ENCODE results near the gene MAFB. TPM values are rescaled to one million over a fixed set of nuclear protein-coding genes. Genes with fewer than 3 reads are reported as not detected.

MAFB gene
- total and polyA plus RNA-seq, 10 donors, result 18.7 to 295 (median 180) TPM

DNA sequence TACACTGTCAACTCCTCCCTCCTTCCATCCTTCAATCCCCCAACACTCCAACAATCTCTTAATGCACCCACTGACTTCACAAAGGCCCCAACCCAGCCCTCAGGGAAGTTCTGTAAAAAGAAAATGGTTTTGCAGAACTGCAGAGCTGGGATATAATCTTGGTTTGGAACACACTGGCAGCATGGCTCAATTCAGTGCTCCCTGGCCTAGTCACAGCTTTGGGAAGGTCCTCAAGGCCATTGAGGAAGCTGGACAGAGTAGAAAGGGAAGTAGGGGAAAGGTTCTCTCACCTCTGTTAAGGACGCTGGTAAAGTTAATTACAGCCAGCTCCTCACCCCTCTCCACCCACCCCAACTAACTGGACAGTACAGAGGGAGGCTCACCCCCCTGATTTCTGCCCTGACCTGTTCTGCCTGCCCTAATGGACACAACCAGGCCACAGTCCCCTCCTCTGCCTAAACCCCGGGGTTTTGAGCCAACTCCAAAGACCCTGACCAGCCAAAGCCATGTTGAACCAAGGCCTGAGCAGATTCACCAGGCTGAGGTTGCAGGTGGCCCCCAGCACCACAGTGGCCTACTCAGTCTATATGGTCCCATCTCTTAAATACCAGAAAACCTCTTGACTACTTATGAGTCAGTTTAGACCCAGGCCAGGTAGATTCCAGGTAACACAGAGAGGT lies 49.2 kb downstream of the MAFB start:
- no peak overlapping the region for H3K4me3 ChIP-seq
- intact Hi-C loops (cut with DNase I; ENCODE audit: low total_unique reads), result no loop called here
- DNase-seq, result no peak
- peaks cover 10 to 56% (median 42%) of the 10 kb centered on the region in 6 donors for H3K4me1 ChIP-seq
- WGBS, 5 donors, result 42 to 66% (median 58%) methylated on average over 2 of the region's 2 CpGs
- H3K9me3 ChIP-seq, result no peaks in the 10 kb centered on the region
- no peaks in the 10 kb centered on the region for H3K27me3 ChIP-seq (replicated peaks in 1 of 7)
- peak overlapping the region in 3 of 8 donors; percentile 15 to 65 (median 59) for H3K27ac ChIP-seq
- TF ChIP-seq POLR2A (IDR thresholded peaks at IDR 0.05) (no peak), POLR2AphosphoS5 (IDR thresholded peaks at IDR 0.05) (no peak)
- TF ChIP-seq, protein P1, sequence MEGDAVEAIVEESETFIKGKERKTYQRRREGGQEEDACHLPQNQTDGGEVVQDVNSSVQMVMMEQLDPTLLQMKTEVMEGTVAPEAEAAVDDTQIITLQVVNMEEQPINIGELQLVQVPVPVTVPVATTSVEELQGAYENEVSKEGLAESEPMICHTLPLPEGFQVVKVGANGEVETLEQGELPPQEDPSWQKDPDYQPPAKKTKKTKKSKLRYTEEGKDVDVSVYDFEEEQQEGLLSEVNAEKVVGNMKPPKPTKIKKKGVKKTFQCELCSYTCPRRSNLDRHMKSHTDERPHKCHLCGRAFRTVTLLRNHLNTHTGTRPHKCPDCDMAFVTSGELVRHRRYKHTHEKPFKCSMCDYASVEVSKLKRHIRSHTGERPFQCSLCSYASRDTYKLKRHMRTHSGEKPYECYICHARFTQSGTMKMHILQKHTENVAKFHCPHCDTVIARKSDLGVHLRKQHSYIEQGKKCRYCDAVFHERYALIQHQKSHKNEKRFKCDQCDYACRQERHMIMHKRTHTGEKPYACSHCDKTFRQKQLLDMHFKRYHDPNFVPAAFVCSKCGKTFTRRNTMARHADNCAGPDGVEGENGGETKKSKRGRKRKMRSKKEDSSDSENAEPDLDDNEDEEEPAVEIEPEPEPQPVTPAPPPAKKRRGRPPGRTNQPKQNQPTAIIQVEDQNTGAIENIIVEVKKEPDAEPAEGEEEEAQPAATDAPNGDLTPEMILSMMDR (IDR thresholded peaks at IDR 0.05 in 8 of 11, conservative IDR thresholded peaks at IDR 0.05 in 3 of 11), result no peak
- H3K36me3 ChIP-seq, result no peaks in the 10 kb centered on the region

DNA sequence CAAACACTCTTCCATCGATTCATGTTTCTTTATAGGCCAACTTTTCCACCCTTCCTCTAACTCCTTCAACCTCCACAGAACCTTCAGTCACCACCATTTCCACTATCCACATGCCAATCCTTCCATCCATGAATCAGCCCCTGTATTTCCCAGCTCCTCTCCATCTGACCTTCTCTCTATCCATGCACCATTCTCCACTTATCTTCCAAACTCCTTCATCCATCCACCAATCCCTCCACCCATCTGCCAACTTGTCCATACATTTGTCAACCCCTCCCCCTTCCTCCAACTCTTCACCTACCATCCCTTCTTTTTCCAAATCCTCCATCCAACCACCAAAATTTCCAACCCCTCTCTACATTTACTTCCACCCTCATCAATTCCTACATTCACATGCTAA lies 49.9 kb downstream of the MAFB start:
- TF ChIP-seq, protein P1 (IDR thresholded peaks at IDR 0.05 in 8 of 11, conservative IDR thresholded peaks at IDR 0.05 in 3 of 11), result no peak
- no peak for TF ChIP-seq POLR2A (IDR thresholded peaks at IDR 0.05)
- Histone ChIP-seq H3K27ac (peak overlapping the region in 1 of 8 donors; percentile 59), H3K27me3 (replicated peaks in 1 of 7) (no peaks in the 10 kb centered on the region), H3K4me1 (peaks cover 10 to 49% (median 35%) of the 10 kb centered on the region in 6 donors), H3K4me3 (no peak overlapping the region), H3K9me3 (no peaks in the 10 kb centered on the region), H3K36me3 (no peaks in the 10 kb centered on the region)
- no peak for DNase-seq
- WGBS, 5 donors, result 54 to 62% (median 58%) methylated on average over 1 of the region's 1 CpG
- intact Hi-C loops (cut with DNase I; ENCODE audit: low total_unique reads), result no loop called here

DNA sequence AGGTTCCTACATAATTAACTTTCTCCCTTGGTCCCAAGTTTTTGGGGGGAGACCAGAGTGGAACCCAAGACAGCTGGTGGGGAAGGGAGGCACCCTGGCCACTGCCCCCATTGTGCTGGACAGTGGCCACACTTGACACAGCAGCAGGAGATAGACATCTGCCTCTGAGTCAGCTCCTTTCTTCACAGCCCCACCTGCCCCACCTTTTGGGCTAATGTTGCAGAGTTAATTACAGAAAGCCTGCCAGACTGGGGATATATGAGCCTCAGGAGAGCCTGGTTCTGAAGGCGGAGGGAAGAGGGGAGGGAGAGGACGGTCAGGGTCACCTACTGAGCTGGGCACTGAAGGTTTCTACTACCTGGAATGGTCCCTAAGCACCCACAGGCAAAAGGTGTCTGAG lies 50.6 kb downstream of the MAFB start:
- WGBS, 5 donors, result 88 to 95% (median 91%) methylated on average over 2 of the region's 2 CpGs
- Histone ChIP-seq H3K4me1 (peaks cover 10 to 44% (median 30%) of the 10 kb centered on the region in 6 donors), H3K36me3 (no peaks in the 10 kb centered on the region), H3K4me3 (no peak overlapping the region), H3K27me3 (replicated peaks in 1 of 7) (no peaks in the 10 kb centered on the region), H3K9me3 (no peaks in the 10 kb centered on the region), H3K27ac (no peak overlapping the region)
- intact Hi-C loops (cut with DNase I; ENCODE audit: low total_unique reads), result no loop called here
- no peak for TF ChIP-seq POLR2AphosphoS5 (IDR thresholded peaks at IDR 0.05)
- no peak for TF ChIP-seq POLR2A (IDR thresholded peaks at IDR 0.05)
- TF ChIP-seq, protein P1 (IDR thresholded peaks at IDR 0.05 in 8 of 11, conservative IDR thresholded peaks at IDR 0.05 in 3 of 11), result no peak
- DNase-seq, result no peak

DNA sequence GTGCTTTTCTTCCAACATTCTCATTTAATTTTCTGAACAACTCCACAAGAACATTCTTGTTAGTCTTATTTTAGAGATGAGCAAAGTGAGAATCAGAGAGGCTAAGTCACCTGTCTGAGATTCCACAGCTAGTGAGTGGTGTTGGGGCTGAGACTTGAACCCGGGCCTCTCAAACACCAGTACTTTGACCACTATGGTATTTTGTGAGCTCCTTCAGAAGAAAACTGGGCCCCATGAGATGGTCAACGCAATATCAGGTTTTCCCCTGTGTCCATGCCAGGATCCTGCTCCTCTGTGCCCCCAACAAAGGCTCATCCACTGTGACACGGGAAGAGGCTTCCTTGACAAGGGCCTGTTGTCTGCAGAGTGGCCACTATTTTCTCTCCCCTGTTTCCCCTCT lies 51.9 kb downstream of the MAFB start:
- TF ChIP-seq POLR2A (IDR thresholded peaks at IDR 0.05) (no peak), POLR2AphosphoS5 (IDR thresholded peaks at IDR 0.05) (no peak)
- TF ChIP-seq, protein P1 (IDR thresholded peaks at IDR 0.05 in 8 of 11, conservative IDR thresholded peaks at IDR 0.05 in 3 of 11), result no peak
- no peaks in the 10 kb centered on the region for H3K9me3 ChIP-seq
- no peak overlapping the region for H3K27ac ChIP-seq
- intact Hi-C loops (cut with DNase I; ENCODE audit: low total_unique reads), result no loop called here
- H3K4me3 ChIP-seq, result no peak overlapping the region
- WGBS, 5 donors, result 75 to 98% (median 89%) methylated on average over 3 of the region's 3 CpGs
- no peak for DNase-seq
- H3K36me3 ChIP-seq, result no peaks in the 10 kb centered on the region
- H3K27me3 ChIP-seq (replicated peaks in 1 of 7), result no peaks in the 10 kb centered on the region
- peaks cover 3 to 32% (median 17%) of the 10 kb centered on the region in 6 donors for H3K4me1 ChIP-seq
